Measurements from ENCODE around the gene TMTC1. TPM values are rescaled to one million over a fixed set of nuclear protein-coding genes. Genes with fewer than 3 reads are reported as not detected.

Gene TMTC1
- total RNA-seq, 1 experiment from 2014 or later = 6.1 TPM

DNA sequence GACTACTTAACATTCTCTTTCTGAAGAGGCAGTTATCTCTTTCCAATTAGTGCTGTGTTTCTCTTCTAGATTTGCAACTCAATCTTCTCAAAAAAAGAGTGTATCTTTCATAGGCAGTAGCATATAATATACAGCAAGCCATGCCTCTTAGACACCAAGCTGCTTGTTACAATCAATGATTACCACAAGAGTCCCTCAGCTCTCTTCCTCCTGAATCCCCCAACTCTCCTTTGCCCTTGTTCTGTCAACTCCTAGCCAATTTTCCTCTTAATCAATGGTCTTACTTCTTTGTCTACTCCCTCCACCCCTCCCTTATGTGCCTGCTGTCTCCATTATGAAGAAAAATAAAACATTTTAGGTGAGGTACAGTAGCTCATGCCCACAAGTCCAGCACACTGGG, 2.6 kb downstream of the TMTC1 start:
- Histone ChIP-seq H3K4me3 (ENCODE audit: low read depth, low read length, poor library complexity, severe bottlenecking) (no peak overlapping the region), H3K27me3 (replicated peaks; ENCODE audit: insufficient read depth, low read depth, low read length, poor library complexity) (peaks cover 68% of the 10 kb centered on the region), H3K27ac (ENCODE audit: low read depth, low read length, poor library complexity, severe bottlenecking) (no peak overlapping the region), H3K9me3 (ENCODE audit: low read depth, low read length, poor library complexity, severe bottlenecking) (peaks cover 5% of the 10 kb centered on the region), H3K4me1 (ENCODE audit: insufficient read depth, low read length, poor library complexity, severe bottlenecking) (peaks cover 14% of the 10 kb centered on the region), H3K36me3 (ENCODE audit: insufficient read depth, low read length, poor library complexity, severe bottlenecking) (no peaks in the 10 kb centered on the region)
- ChIA-PET CTCF (no interaction called here), POLR2A (ENCODE audit: low non-redundant PET) (no interaction called here)
- TF ChIP-seq EZH2 (IDR thresholded peaks at IDR 0.05; ENCODE audit: borderline replicate concordance, low read depth, low read length, poor library complexity, severe bottlenecking) = no peak
- TF ChIP-seq, protein P1, sequence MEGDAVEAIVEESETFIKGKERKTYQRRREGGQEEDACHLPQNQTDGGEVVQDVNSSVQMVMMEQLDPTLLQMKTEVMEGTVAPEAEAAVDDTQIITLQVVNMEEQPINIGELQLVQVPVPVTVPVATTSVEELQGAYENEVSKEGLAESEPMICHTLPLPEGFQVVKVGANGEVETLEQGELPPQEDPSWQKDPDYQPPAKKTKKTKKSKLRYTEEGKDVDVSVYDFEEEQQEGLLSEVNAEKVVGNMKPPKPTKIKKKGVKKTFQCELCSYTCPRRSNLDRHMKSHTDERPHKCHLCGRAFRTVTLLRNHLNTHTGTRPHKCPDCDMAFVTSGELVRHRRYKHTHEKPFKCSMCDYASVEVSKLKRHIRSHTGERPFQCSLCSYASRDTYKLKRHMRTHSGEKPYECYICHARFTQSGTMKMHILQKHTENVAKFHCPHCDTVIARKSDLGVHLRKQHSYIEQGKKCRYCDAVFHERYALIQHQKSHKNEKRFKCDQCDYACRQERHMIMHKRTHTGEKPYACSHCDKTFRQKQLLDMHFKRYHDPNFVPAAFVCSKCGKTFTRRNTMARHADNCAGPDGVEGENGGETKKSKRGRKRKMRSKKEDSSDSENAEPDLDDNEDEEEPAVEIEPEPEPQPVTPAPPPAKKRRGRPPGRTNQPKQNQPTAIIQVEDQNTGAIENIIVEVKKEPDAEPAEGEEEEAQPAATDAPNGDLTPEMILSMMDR (conservative IDR thresholded peaks at IDR 0.05; ENCODE audit: low read depth, low read length) = no peak
- DNase-seq (ENCODE audit: low spot score) = no peak
- intact Hi-C loops (cut with micrococcal nuclease; ENCODE audit: unreplicated experiment) = loop anchor here (10.0 kb wide), 1 partner anchor 504 kb away; no protein-coding TSS in a partner anchor
- no TSS peak for BruUV-seq (replicated peaks)

DNA sequence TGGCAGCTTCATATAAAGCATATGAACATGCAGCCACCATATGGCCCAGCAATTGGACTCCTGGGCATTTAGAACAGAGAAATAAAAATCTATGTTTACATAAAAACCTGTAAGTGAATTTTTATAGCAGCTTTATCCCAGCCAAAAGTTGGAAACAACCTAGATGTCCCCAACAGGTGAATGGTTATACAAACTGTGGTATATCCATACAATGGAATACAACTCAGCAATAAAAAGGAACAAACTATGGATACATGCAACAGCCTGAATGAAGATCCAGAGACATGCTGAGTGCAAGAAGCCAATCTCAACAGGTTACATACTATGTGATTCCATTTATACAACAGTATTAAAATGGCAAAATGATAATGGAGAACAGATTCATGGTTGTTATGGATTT, 3.7 kb downstream of the TMTC1 start:
- TF ChIP-seq, protein P1 (conservative IDR thresholded peaks at IDR 0.05; ENCODE audit: low read depth, low read length) = no peak
- TF ChIP-seq EZH2 (IDR thresholded peaks at IDR 0.05; ENCODE audit: borderline replicate concordance, low read depth, low read length, poor library complexity, severe bottlenecking) = no peak
- Histone ChIP-seq H3K27ac (ENCODE audit: low read depth, low read length, poor library complexity, severe bottlenecking) (no peak overlapping the region), H3K27me3 (replicated peaks; ENCODE audit: insufficient read depth, low read depth, low read length, poor library complexity) (peaks cover 57% of the 10 kb centered on the region), H3K4me3 (ENCODE audit: low read depth, low read length, poor library complexity, severe bottlenecking) (no peak overlapping the region), H3K4me1 (ENCODE audit: insufficient read depth, low read length, poor library complexity, severe bottlenecking) (peaks cover 14% of the 10 kb centered on the region), H3K36me3 (ENCODE audit: insufficient read depth, low read length, poor library complexity, severe bottlenecking) (no peaks in the 10 kb centered on the region), H3K9me3 (ENCODE audit: low read depth, low read length, poor library complexity, severe bottlenecking) (peaks cover 5% of the 10 kb centered on the region)
- CTCF ChIA-PET = no interaction called here
- DNase-seq (ENCODE audit: low spot score) = no peak
- intact Hi-C loops (cut with micrococcal nuclease; ENCODE audit: unreplicated experiment) = loop anchor here (10.0 kb wide), 1 partner anchor 505 kb away; no protein-coding TSS in a partner anchor
- POLR2A ChIA-PET (ENCODE audit: low non-redundant PET) = no interaction called here
- BruUV-seq (replicated peaks) = no TSS peak

DNA sequence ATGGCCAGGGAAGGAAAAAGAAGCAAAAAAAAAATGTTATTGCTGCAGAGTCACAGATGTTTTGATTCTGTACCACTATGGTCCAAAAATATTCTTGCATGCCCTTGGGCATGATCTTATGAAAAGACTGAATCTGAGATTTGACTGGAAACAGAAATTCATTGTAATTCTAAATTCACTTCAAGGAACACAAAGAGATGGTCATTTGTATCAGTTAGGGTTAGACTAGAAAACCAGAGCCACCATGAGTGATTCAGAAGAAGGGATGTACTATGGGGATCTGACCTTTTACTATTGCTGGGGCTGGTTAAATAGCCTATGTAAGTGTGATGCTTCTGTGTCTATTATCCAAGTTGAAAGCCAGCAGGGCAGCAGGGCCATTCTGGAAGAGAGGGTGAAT, 5.2 kb downstream of the TMTC1 start:
- POLR2A ChIA-PET (ENCODE audit: low non-redundant PET) = no interaction called here
- CTCF ChIA-PET = no interaction called here
- BruUV-seq (replicated peaks) = no TSS peak
- peaks cover 43% of the 10 kb centered on the region for H3K27me3 ChIP-seq (replicated peaks; ENCODE audit: insufficient read depth, low read depth, low read length, poor library complexity)
- no peak overlapping the region for H3K4me3 ChIP-seq (ENCODE audit: low read depth, low read length, poor library complexity, severe bottlenecking)
- DNase-seq (ENCODE audit: low spot score) = no peak
- no peak for TF ChIP-seq EZH2 (IDR thresholded peaks at IDR 0.05; ENCODE audit: borderline replicate concordance, low read depth, low read length, poor library complexity, severe bottlenecking)
- TF ChIP-seq, protein P1 (conservative IDR thresholded peaks at IDR 0.05; ENCODE audit: low read depth, low read length) = no peak
- peaks cover 5% of the 10 kb centered on the region for H3K9me3 ChIP-seq (ENCODE audit: low read depth, low read length, poor library complexity, severe bottlenecking)
- peaks cover 8% of the 10 kb centered on the region for H3K4me1 ChIP-seq (ENCODE audit: insufficient read depth, low read length, poor library complexity, severe bottlenecking)
- no peaks in the 10 kb centered on the region for H3K36me3 ChIP-seq (ENCODE audit: insufficient read depth, low read length, poor library complexity, severe bottlenecking)
- no peak overlapping the region for H3K27ac ChIP-seq (ENCODE audit: low read depth, low read length, poor library complexity, severe bottlenecking)
- intact Hi-C loops (cut with micrococcal nuclease; ENCODE audit: unreplicated experiment) = no loop called here
